Parathyroid adenoma (tissue), 2 donors: Measurements from ENCODE around the gene CLDN2.

Experiments used
- H2AFZ ChIP-seq: fragments of 300-600 bp; sonication (generic); one replicate; pipeline ENCODE4 v1.7.0; 2017; ENCODE audit warnings: antibody characterized with exemption, mild to moderate bottlenecking
- H3K27ac ChIP-seq: fragments of 300-600 bp; sonication (generic); one replicate; pipeline ENCODE4 v1.7.0; 2017
- H3K27me3 ChIP-seq: fragments of 300-600 bp; sonication (generic); one replicate; pipeline ENCODE4 v1.7.0; 2017; ENCODE audit warnings: low read length; ENCODE audit not compliant: control insufficient read depth, insufficient read depth
- H3K36me3 ChIP-seq: fragments of 300-600 bp; sonication (generic); one replicate; pipeline ENCODE4 v1.7.0; 2017; ENCODE audit warnings: low read length; ENCODE audit not compliant: control insufficient read depth, insufficient read depth
- H3K4me1 ChIP-seq: fragments of 300-600 bp; sonication (generic); one replicate; pipeline ENCODE4 v1.7.0; 2017; ENCODE audit warnings: control low read depth
- H3K4me2 ChIP-seq: fragments of 300-600 bp; sonication (generic); one replicate; pipeline ENCODE4 v1.7.0; 2017; ENCODE audit warnings: low read length
- H3K4me3 ChIP-seq: fragments of 300-600 bp; sonication (generic); one replicate; pipeline ENCODE4 v1.7.0; 2017; ENCODE audit warnings: low read depth, low read length
- H3K79me2 ChIP-seq: fragments of 300-600 bp; sonication (generic); one replicate; pipeline ENCODE4 v1.7.0; 2017; ENCODE audit warnings: control low read depth
- H3K9ac ChIP-seq: fragments of 300-600 bp; sonication (generic); one replicate; pipeline ENCODE4 v1.7.0; 2017; ENCODE audit warnings: mild to moderate bottlenecking
- H3K9me3 ChIP-seq: fragments of 300-600 bp; sonication (generic); one replicate; pipeline ENCODE4 v1.7.0; 2017; ENCODE audit warnings: low read length; ENCODE audit not compliant: control insufficient read depth
- CTCF ChIP-seq: fragments of 300-600 bp; sonication (generic); IDR thresholded peaks from one replicate; pipeline ENCODE4 v1.7.0; 2017; ENCODE audit warnings: antibody characterized with exemption, mild to moderate bottlenecking
- donor health status: primary hyperparathyroidism.

Gene CLDN2

GRCh38 chrX:106935175-106935574, 15.0 kb downstream of the CLDN2 start:
- Histone ChIP-seq H3K4me1 (no peaks in the 10 kb centered on the region), H2AFZ (no peak overlapping the region), H3K9ac (no peak overlapping the region), H3K9me3 (no peaks in the 10 kb centered on the region), H3K4me3 (no peak overlapping the region), H3K27me3 (no peaks in the 10 kb centered on the region), H3K36me3 (no peaks in the 10 kb centered on the region), H3K79me2 (no peaks in the 10 kb centered on the region), H3K4me2 (no peak overlapping the region), H3K27ac (no peak overlapping the region)
- TF ChIP-seq CTCF: no peak

GRCh38 chrX:106936246-106936645, 16.0 kb downstream of the CLDN2 start:
- Histone ChIP-seq H3K4me2 (no peak overlapping the region), H3K27me3 (no peaks in the 10 kb centered on the region), H3K4me1 (no peaks in the 10 kb centered on the region), H2AFZ (no peak overlapping the region), H3K27ac (no peak overlapping the region), H3K9me3 (no peaks in the 10 kb centered on the region), H3K4me3 (no peak overlapping the region), H3K36me3 (no peaks in the 10 kb centered on the region), H3K9ac (no peak overlapping the region), H3K79me2 (no peaks in the 10 kb centered on the region)
- TF ChIP-seq CTCF: no peak

DNA sequence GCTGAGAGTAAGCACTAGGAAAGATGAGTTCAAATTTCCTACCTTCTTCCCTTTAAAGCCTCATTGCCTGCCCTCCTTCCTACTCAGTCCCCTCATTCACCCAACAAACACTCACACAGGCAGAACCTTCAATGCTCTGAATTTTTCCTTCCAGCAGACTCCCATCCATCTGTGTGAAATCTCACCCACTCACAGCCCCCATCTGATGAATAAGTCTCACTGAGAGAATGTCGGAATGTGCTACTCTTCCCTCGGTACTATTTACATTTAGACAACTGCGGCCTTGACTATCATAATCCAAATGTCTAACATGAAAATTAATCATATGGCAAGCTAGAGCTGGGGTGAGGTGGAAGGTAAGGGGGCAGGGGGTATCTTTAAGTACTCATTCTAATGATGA, 19.4 kb downstream of the CLDN2 start:
- Histone ChIP-seq H3K4me3 (no peak overlapping the region), H3K27me3 (no peaks in the 10 kb centered on the region), H3K79me2 (no peaks in the 10 kb centered on the region), H3K9ac (no peak overlapping the region), H2AFZ (no peak overlapping the region), H3K4me1 (no peaks in the 10 kb centered on the region), H3K27ac (no peak overlapping the region), H3K9me3 (no peaks in the 10 kb centered on the region), H3K4me2 (no peak overlapping the region), H3K36me3 (no peaks in the 10 kb centered on the region)
- no peak for TF ChIP-seq CTCF

DNA sequence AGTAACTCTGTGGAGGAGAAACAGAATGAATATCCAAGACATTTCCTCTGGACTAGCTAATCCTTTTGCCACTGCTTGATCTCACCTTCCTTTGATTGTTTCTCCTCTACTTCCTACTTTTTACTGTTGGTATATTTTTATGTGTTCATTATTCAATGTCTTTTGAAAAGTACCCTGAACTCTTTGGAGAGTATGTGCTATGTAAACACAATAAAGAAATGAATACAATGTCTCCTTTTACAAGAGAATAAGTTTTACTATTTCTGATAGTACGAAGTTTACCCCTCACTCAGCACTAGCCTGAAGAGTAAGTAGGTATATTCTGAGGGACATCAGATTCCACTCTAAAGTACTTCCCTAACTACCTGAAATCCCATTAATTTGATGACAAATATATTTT, 19.9 kb downstream of the CLDN2 start:
- Histone ChIP-seq H3K4me2 (no peak overlapping the region), H3K4me3 (no peak overlapping the region), H3K9me3 (no peaks in the 10 kb centered on the region), H2AFZ (no peak overlapping the region), H3K9ac (no peak overlapping the region), H3K27ac (no peak overlapping the region), H3K79me2 (no peaks in the 10 kb centered on the region), H3K4me1 (no peaks in the 10 kb centered on the region), H3K36me3 (no peaks in the 10 kb centered on the region), H3K27me3 (no peaks in the 10 kb centered on the region)
- TF ChIP-seq CTCF: no peak

DNA sequence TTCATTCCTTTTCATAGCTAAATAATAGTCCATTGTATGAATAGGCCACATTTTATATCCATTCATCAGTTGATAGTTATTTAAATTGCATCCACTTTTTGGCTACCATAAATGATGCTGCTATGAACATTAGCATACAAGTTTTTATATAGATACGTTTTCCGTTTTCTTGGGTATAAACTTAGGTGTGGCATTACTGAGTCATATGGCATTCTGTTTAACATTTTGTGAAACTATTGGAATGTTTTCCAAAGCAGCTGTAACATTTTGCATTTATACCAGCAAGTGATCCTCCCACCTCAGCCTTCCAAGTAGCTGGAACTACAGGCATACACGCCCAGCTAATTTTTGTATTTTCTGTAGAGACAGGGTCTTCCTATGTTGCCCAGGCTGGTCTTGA, 26.3 kb downstream of the CLDN2 start:
- Histone ChIP-seq H3K9me3 (no peaks in the 10 kb centered on the region), H3K27me3 (no peaks in the 10 kb centered on the region), H3K79me2 (no peaks in the 10 kb centered on the region), H2AFZ (no peak overlapping the region), H3K4me3 (no peak overlapping the region), H3K36me3 (no peaks in the 10 kb centered on the region), H3K4me1 (no peaks in the 10 kb centered on the region), H3K4me2 (no peak overlapping the region), H3K9ac (no peak overlapping the region), H3K27ac (no peak overlapping the region)
- TF ChIP-seq CTCF: no peak
